Activated T-helper 2 cell treated with anti-CD3 and anti-CD28 coated beads, Interferon-gamma antibody, Interleukin-2, Interleukin-4, amounts not matched to agents 10 μg/mL and 5 μg/mL and 100 μg/mL, durations not matched to agents 14 hours and 24 hours and 36 hours (primary cell): ENCODE results near the gene TOR1A. TPM values are rescaled to one million over a fixed set of nuclear protein-coding genes. Genes with fewer than 3 reads are reported as not detected.
A peak's percentile ranks its signal among the peaks of the same experiment; 100 is the strongest.

ENCODE experiments used
- DNase-seq: peaks from one replicate; pipeline ENCODE4 v3.0.0; 2021; ENCODE audit warnings: low spot score
- H3K27ac Mint-ChIP-seq: one replicate; pipeline ENCODE4 v1.8.0; 2021; ENCODE audit warnings: mixed read lengths
- H3K27me3 Mint-ChIP-seq: one replicate; pipeline ENCODE4 v1.8.0; 2021; ENCODE audit warnings: low read depth, mixed read lengths
- H3K36me3 Mint-ChIP-seq: one replicate; pipeline ENCODE4 v1.8.0; 2021; ENCODE audit warnings: low read depth, mixed read lengths
- H3K4me1 Mint-ChIP-seq: one replicate; pipeline ENCODE4 v1.8.0; 2021; ENCODE audit warnings: low read depth, mixed read lengths
- H3K4me3 Mint-ChIP-seq: one replicate; pipeline ENCODE4 v1.8.0; 2021; ENCODE audit warnings: low read depth, mild to moderate bottlenecking, moderate library complexity, mixed read lengths
- H3K9me3 Mint-ChIP-seq: one replicate; pipeline ENCODE4 v1.8.0; 2021; ENCODE audit warnings: mixed read lengths
- intact Hi-C: fragments of 100-400 bp; cut with micrococcal nuclease; formaldehyde crosslinking; loops from one replicate; pipeline ENCODE4 v1.15.1; 2023
- total RNA-seq: library from RNA; stranded (reverse); gene quantifications from 2 replicates; pipeline ENCODE4 v1.2.3, GENCODE V29; 2022

TOR1A gene
- total RNA-seq = 52.5 and 55.8 TPM in 2 replicates

- Mint-ChIP-seq H3K36me3 (peaks cover 44% of the 10 kb centered on the region), H3K4me1 (peaks cover 9% of the 10 kb centered on the region), H3K27me3 (no peaks in the 10 kb centered on the region), H3K4me3 (peak within 1 kb of the TSS; percentile 83), H3K27ac (peak within 1 kb of the TSS; percentile 57), H3K9me3 (no peaks in the 10 kb centered on the region)
- DNase-seq = peak; percentile 91
- intact Hi-C loops = loop anchor here (1.0 kb wide), 2 partner anchors 11 to 21 kb away; partner anchors contain the start of genes C9orf78, TOR1B and USP20
These were observed at the start of gene TOR1A for GRCh38 chr9:129823935-129824601. TOR1A (minus strand) TSS chr9:129824136; CDS start chr9:129824085, 51 bp downstream.

- no peaks in the 10 kb centered on the region for H3K9me3 Mint-ChIP-seq
- H3K4me3 Mint-ChIP-seq = peak overlapping the region; percentile 37
- peaks cover 42% of the 10 kb centered on the region for H3K4me1 Mint-ChIP-seq
- H3K27me3 Mint-ChIP-seq = no peaks in the 10 kb centered on the region
- DNase-seq = no peak
- H3K36me3 Mint-ChIP-seq = peaks cover 60% of the 10 kb centered on the region
- H3K27ac Mint-ChIP-seq = peak overlapping the region; percentile 78
- intact Hi-C loops = no loop called here
These were observed 47.1 kb upstream of the TOR1A start for GRCh38 chr9:129871046-129871445.

- DNase-seq = no peak
- Mint-ChIP-seq H3K4me3 (peak overlapping the region; percentile 39), H3K9me3 (no peaks in the 10 kb centered on the region), H3K27me3 (no peaks in the 10 kb centered on the region), H3K36me3 (peaks cover 61% of the 10 kb centered on the region), H3K27ac (peak overlapping the region; percentile 81), H3K4me1 (peaks cover 52% of the 10 kb centered on the region)
- intact Hi-C loops = no loop called here
These were observed 45.9 kb upstream of the TOR1A start for GRCh38 chr9:129869585-129870501.

GRCh38 chr9:129868872-129869486 lies 45.0 kb upstream of the TOR1A start:
- Mint-ChIP-seq H3K27me3 (no peaks in the 10 kb centered on the region), H3K4me3 (peak overlapping the region; percentile 39), H3K9me3 (no peaks in the 10 kb centered on the region), H3K27ac (peak overlapping the region; percentile 81), H3K36me3 (peaks cover 58% of the 10 kb centered on the region), H3K4me1 (peaks cover 55% of the 10 kb centered on the region)
- peak; percentile 87 for DNase-seq
- intact Hi-C loops = no loop called here

GRCh38 chr9:129868023-129868871 lies 44.3 kb upstream of the TOR1A start:
- intact Hi-C loops = no loop called here
- DNase-seq = no peak
- peak overlapping the region; percentile 89 for H3K27ac Mint-ChIP-seq
- H3K36me3 Mint-ChIP-seq = peaks cover 60% of the 10 kb centered on the region
- no peaks in the 10 kb centered on the region for H3K9me3 Mint-ChIP-seq
- peak overlapping the region; percentile 21 for H3K4me3 Mint-ChIP-seq
- H3K27me3 Mint-ChIP-seq = no peaks in the 10 kb centered on the region
- H3K4me1 Mint-ChIP-seq = peaks cover 60% of the 10 kb centered on the region

GRCh38 chr9:129867136-129868022 lies 43.4 kb upstream of the TOR1A start:
- no peak for DNase-seq
- peaks cover 67% of the 10 kb centered on the region for H3K4me1 Mint-ChIP-seq
- no peaks in the 10 kb centered on the region for H3K9me3 Mint-ChIP-seq
- H3K27ac Mint-ChIP-seq = peak overlapping the region; percentile 89
- H3K36me3 Mint-ChIP-seq = peaks cover 58% of the 10 kb centered on the region
- H3K4me3 Mint-ChIP-seq = no peak overlapping the region
- H3K27me3 Mint-ChIP-seq = no peaks in the 10 kb centered on the region
- intact Hi-C loops = no loop called here

- H3K9me3 Mint-ChIP-seq = no peaks in the 10 kb centered on the region
- peaks cover 74% of the 10 kb centered on the region for H3K4me1 Mint-ChIP-seq
- peaks cover 59% of the 10 kb centered on the region for H3K36me3 Mint-ChIP-seq
- intact Hi-C loops = no loop called here
- peak overlapping the region; percentile 89 for H3K27ac Mint-ChIP-seq
- peak overlapping the region; percentile 39 for H3K4me3 Mint-ChIP-seq
- no peaks in the 10 kb centered on the region for H3K27me3 Mint-ChIP-seq
- DNase-seq = no peak
These were observed 42.6 kb upstream of the TOR1A start for GRCh38 chr9:129866394-129867135.

GRCh38 chr9:129865668-129866320 lies 41.9 kb upstream of the TOR1A start:
- Mint-ChIP-seq H3K4me3 (no peak overlapping the region), H3K9me3 (no peaks in the 10 kb centered on the region), H3K36me3 (peaks cover 59% of the 10 kb centered on the region), H3K4me1 (peaks cover 79% of the 10 kb centered on the region), H3K27me3 (no peaks in the 10 kb centered on the region), H3K27ac (peak overlapping the region; percentile 91)
- intact Hi-C loops = no loop called here
- DNase-seq = no peak

GRCh38 chr9:129864991-129865647 lies 41.2 kb upstream of the TOR1A start:
- intact Hi-C loops = loop anchor here (5.0 kb wide), 1 partner anchor 38 kb away; no protein-coding TSS in a partner anchor
- Mint-ChIP-seq H3K36me3 (peaks cover 59% of the 10 kb centered on the region), H3K9me3 (no peaks in the 10 kb centered on the region), H3K4me3 (peak overlapping the region; percentile 51), H3K4me1 (peaks cover 77% of the 10 kb centered on the region), H3K27ac (peak overlapping the region; percentile 91), H3K27me3 (no peaks in the 10 kb centered on the region)
- no peak for DNase-seq

- no peaks in the 10 kb centered on the region for H3K9me3 Mint-ChIP-seq
- no peaks in the 10 kb centered on the region for H3K27me3 Mint-ChIP-seq
- peak overlapping the region; percentile 91 for H3K27ac Mint-ChIP-seq
- intact Hi-C loops = loop anchor here (1.0 to 5.0 kb wide), 3 partner anchors 24 to 36 kb away; no protein-coding TSS in a partner anchor
- peaks cover 58% of the 10 kb centered on the region for H3K36me3 Mint-ChIP-seq
- H3K4me3 Mint-ChIP-seq = peak overlapping the region; percentile 66
- H3K4me1 Mint-ChIP-seq = peaks cover 67% of the 10 kb centered on the region
- peak; percentile 79 for DNase-seq
These were observed 39.2 kb upstream of the TOR1A start for GRCh38 chr9:129863059-129863690.
